HG02938 (cell line): ENCODE results near the gene DTNB.

ENCODE experiments used
- ATAC-seq: cut with Tn5 transposase; IDR thresholded peaks from one replicate; pipeline ENCODE4 v1.9.1; 2021; ENCODE audit warnings: mild to moderate bottlenecking, moderate library complexity; ENCODE audit not compliant: unreplicated experiment

DTNB gene

GRCh38 chr2:25473758-25474340 lies 199.5 kb downstream of the DTNB start:
- no peak for ATAC-seq

GRCh38 chr2:25473131-25473530 lies 200.2 kb downstream of the DTNB start:
- ATAC-seq = no peak

DNA sequence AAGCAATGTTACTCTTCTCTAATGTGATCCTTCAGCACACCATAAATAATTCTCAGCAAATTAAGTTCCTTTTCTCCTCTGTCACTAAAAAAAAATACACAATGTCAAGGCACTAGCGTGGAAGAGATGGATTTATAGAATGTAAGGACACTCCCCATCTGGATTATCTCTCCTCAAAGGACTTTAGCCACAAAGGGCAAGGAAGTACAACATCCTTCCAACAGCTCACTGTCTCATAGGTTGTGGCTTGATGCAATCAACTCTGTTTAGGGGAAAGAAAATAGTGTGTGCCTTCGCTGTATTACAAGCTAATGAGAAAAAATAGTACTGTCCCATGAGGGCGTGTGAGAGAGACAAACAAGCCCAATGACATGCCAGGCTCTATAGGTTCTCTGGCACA lies 202.6 kb downstream of the DTNB start:
- ATAC-seq = no peak

DNA sequence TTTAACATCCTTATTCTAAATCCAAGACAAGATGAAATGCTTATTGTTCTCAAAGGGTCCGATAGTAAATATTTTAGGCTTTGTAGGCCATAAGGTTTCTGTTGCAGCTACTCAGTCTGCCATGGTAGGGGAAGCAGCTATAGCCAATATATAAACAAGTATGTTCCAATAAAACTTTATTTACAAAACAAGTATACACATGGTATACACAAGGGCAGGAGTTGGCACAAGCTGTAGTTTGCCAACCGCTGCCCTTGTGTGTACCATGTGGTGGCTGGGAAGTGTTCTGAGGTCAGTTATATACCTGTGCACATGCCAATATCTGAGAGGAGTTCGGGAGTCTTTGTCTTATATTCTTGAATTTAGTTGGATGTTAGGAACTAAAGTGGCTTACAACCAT lies 205.6 kb downstream of the DTNB start:
- ATAC-seq = no peak

- ATAC-seq = no peak
These were observed 211.4 kb downstream of the DTNB start for GRCh38 chr2:25462021-25462420.

DNA sequence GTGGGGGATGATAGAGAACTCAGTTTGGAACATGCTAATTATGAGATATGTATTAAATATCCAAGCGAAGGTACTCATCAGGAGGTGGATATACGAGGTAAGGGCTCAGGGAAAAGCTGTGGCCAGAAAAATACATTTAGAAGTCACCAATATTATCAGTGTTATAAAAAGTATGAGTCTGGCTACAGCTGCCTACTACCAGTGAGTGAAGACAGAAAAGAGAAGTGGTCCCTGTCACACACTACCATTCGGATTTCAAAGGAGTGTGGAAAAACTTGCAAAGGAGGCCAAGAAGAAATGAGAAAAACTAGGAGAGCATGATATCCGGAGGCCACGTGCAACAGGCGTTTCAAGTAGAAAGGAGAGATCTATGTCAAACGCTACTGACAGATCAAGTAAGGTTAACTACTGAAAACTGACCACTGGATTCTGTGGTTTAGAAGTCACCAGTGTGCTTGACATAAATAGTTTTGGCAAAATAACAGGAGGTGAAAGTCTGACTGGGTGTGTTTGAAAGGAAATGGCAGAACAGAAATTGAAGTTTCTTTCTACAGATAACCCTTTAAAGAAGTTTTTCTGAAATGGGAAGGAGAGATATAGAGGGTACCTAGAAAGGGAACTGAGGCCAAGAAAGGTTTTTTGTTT lies 213.0 kb downstream of the DTNB start:
- ATAC-seq = no peak

GRCh38 chr2:25454824-25455611 lies 218.4 kb downstream of the DTNB start:
- ATAC-seq = no peak

GRCh38 chr2:25453199-25453905 lies 220.0 kb downstream of the DTNB start:
- peak; percentile 85 for ATAC-seq

- ATAC-seq = no peak
These were observed 224.6 kb downstream of the DTNB start for GRCh38 chr2:25448808-25449207.

DNA sequence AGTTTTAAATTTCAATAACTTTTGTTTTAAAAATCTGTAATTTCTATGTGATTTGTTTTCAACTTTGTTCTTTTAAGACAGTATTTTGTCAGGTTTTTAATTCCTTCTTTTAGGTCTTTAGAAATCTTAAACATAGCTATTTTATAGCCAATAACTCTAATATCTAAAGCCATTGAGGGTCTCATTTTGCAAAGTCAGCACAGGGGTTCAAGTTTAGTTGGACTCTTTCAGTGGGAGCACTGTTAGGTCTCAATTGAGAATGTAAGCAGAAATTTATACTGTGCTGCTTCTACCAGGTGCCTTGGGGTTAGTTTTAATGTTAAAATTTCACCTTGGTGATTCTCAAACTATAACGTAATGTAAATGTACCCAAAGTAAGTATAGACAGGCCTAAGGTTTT lies 226.4 kb downstream of the DTNB start:
- no peak for ATAC-seq

- ATAC-seq = no peak
These were observed 227.3 kb downstream of the DTNB start for GRCh38 chr2:25446122-25446521.

- ATAC-seq = no peak
These were observed 227.9 kb downstream of the DTNB start for GRCh38 chr2:25445464-25445863.

DNA sequence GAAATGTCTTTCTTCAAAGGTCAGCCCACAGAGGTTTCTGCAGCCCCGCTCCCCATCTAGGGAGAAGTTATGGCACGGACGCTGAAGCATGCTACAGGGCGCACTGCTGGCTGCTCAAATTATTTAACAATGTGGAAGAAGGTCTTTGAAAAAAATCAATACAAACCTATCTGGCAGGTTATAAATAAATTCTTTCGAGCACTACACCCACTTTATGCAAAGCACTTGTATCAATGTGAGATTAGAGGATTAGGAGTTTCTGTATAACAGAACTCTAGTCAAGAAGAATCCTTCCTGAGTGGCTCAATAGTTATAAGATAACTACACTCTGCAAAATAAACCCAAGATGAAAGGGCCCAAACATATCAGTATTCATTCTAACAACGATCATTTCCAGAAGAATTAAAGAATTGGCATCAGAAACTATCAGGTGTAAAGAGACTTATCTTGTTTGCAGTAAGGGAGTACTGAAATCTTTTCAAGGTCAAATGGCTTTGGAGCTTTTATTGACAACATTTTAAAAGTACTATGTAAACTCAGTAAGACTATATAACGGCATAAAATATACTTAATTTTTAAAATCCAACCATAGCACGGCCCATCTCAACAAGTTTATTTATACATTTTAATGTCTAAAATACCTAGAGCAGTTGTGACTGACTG lies 228.6 kb downstream of the DTNB start:
- ATAC-seq = no peak

DNA sequence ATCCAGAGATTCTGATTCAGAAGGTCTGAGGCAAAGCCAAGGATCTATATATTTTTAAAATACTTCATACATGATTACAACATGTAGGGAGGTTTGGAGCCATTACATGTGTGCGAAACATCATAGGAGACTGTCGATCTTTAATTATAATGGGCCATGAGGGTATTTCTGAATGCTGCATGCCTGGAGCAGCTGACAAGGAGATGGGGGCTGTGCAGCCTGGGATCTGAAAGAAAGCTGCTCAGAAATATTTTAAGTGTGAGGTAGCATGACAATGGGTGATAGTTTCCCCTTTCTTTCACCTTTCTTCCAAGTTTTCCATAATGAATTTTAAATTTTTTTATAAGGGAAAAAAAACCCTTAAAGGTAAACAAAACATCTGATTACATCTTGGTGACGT lies 229.6 kb downstream of the DTNB start:
- ATAC-seq = no peak

DNA sequence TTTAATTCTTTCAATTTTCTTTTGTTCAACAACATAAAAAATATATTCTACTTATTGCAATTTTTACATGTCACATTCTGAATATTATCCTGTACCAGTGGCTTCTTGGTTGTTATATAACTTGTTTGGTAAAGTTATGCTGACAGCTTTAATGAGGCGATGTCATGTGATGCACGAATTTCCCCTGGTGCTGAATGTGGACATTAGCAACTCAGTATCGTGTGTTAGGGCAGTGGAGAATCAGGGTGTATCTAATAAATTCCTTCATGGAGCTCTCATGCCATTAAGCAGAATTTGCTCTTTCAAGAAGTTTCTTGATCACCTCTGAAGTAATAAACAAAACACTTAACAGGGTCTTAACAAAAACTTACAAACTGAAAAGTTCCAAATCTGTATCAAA lies 232.0 kb downstream of the DTNB start:
- no peak for ATAC-seq

- no peak for ATAC-seq
These were observed 234.6 kb downstream of the DTNB start for GRCh38 chr2:25438793-25439192.

DNA sequence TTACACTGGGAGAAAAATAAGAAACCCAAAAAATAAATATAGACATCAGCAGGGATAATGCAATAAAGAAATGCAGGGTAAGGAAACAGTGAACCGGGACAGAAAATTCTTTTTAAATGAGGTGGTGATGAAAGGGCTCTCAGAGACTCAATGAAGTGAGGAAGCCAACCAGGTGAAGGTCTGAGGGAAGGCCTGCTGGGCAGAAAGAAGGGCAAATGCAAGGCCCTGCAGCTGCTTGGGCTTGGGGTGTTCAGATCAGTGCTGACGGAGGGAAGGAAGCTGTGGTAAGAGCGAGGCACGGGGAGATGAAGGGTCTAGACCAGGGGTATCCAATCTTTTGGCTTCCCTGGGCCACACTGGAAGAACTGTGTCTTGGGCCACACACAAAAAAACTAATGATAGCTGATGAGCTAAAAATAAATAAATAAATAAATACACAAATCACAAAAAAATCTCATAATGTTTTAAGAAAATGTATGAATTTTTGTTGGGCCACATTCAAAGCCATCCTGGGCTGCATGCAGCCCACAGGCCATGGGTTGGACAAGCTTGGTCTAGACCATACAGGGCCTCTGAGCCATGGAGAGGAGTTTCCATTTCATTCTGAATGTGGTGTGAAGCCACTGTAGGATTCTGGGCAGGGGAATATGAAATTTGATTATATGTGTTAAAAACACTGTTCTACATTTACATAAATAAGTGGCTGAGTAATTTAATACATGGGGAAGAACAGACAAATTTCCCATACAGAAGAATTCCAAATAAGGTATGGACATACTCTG lies 235.3 kb downstream of the DTNB start:
- no peak for ATAC-seq

DNA sequence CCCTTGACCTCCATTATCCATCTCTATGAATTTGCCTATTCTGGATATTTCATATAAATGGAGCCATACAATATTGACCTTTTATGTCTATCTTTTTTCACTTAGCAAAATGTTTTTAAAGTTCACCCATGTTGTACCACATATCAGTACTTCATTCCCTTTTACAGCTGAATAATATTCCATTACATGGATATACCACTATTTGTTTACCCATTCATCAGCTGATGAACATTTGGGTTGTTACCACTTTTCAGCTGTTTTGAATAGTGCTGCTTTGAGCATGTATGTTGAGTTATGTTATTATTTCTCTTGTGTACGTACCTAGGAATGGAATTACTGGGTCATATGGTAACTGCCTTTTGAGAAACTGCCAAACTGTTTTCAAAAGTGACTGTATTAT lies 238.0 kb downstream of the DTNB start:
- ATAC-seq = no peak

GRCh38 chr2:25431604-25432003 lies 241.8 kb downstream of the DTNB start:
- ATAC-seq = no peak

DNA sequence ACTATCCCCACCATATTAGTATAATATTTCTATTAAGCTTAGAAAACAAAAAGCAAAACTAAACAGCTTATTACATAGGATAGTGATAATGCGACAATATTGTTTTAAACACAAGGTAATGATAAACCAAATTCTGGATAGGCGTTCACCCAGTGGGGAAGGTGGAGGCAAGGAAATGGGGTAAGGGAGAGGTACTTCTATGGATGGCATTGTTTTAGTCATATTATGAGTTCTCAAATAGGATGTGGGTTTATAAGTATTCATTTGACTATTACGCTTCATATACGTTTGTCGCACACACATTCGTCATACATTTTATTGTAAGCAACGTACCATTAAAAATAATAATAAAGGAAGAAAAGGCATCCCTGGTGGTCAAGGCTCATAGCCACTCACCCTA lies 242.8 kb downstream of the DTNB start:
- no peak for ATAC-seq
